ENCODE data around the gene ALDH1B1.
"Not testable (repeated sequence)": the region's sequence is repeated elsewhere in the genome, so short reads cannot be mapped to it uniquely, and the experiment has no call there.

Gene ALDH1B1

DNA sequence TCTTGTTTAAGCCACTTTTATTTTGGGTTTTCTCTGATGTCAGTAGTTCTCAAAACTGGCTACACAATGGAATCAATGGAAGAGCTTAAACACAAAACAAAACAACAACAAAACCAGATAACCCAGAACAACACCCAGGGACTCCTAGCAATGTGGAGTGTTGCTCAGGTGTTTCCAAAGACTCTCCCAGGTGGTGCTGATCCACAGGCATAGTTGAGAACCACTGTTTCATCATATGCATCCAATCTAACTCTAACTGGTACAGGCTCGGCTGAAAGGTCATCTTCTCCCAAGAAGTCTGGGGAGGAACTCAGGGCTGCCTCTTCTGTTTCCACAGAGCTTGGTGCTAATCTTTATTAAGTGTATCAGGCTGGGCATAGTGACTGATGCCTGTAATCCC, 5.4 kb upstream of the ALDH1B1 start:
- H3K27ac Mint-ChIP-seq = no peak overlapping the region
- peaks cover 5% of the 10 kb centered on the region for H3K9me3 Mint-ChIP-seq
- peaks cover 28% of the 10 kb centered on the region for H3K27me3 Mint-ChIP-seq (ENCODE audit: low read depth)
- H3K36me3 Mint-ChIP-seq (ENCODE audit: low read depth) = no peaks in the 10 kb centered on the region
- no peak for DNase-seq (ENCODE audit: low spot score)
- peaks cover 2% of the 10 kb centered on the region for H3K4me1 Mint-ChIP-seq (ENCODE audit: low read depth)
- no peak overlapping the region for H3K4me3 Mint-ChIP-seq

- Mint-ChIP-seq H3K4me1 (ENCODE audit: low read depth) (peaks cover 4% of the 10 kb centered on the region), H3K27me3 (ENCODE audit: low read depth) (peaks cover 30% of the 10 kb centered on the region), H3K4me3 (no peak overlapping the region), H3K27ac (no peak overlapping the region), H3K36me3 (ENCODE audit: low read depth) (no peaks in the 10 kb centered on the region), H3K9me3 (peaks cover 5% of the 10 kb centered on the region)
- no peak for DNase-seq (ENCODE audit: low spot score)
Measured at GRCh38 chr9:38387751-38388150, 4.8 kb upstream of the ALDH1B1 start.

- H3K4me3 Mint-ChIP-seq = no peak overlapping the region
- no peak overlapping the region for H3K27ac Mint-ChIP-seq
- H3K36me3 Mint-ChIP-seq (ENCODE audit: low read depth) = no peaks in the 10 kb centered on the region
- no peak for DNase-seq (ENCODE audit: low spot score)
- H3K27me3 Mint-ChIP-seq (ENCODE audit: low read depth) = peaks cover 30% of the 10 kb centered on the region
- H3K4me1 Mint-ChIP-seq (ENCODE audit: low read depth) = peaks cover 11% of the 10 kb centered on the region
- peaks cover 5% of the 10 kb centered on the region for H3K9me3 Mint-ChIP-seq
Measured at GRCh38 chr9:38388283-38389223, 3.9 kb upstream of the ALDH1B1 start.

- Mint-ChIP-seq H3K4me3 (no peak overlapping the region), H3K27ac (no peak overlapping the region), H3K36me3 (ENCODE audit: low read depth) (no peaks in the 10 kb centered on the region), H3K27me3 (ENCODE audit: low read depth) (peaks cover 30% of the 10 kb centered on the region), H3K4me1 (ENCODE audit: low read depth) (peaks cover 15% of the 10 kb centered on the region), H3K9me3 (peaks cover 5% of the 10 kb centered on the region)
- DNase-seq (ENCODE audit: low spot score) = no peak
Measured at GRCh38 chr9:38389313-38389712, 3.2 kb upstream of the ALDH1B1 start.

DNA sequence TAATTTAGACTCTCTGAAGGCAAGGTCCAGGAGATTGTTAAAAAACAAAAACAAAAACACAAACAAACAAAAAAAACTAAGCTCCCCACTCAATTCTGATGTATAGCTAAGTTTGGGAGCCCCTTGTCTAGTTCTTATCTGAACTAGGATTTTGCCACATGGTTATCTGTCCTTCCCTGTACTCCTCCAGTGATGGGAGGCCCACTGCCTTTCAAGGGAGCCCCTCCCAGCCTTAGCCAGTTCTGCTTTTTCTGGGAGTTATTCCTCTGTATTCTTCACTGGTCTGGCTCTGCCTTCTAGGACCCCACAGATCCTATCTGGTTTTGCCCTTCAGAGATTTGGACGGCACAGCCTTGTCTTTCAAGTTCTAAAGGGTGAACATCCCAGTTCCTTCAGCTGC, 2.1 kb upstream of the ALDH1B1 start:
- Mint-ChIP-seq H3K9me3 (no peaks in the 10 kb centered on the region), H3K27me3 (ENCODE audit: low read depth) (peaks cover 30% of the 10 kb centered on the region), H3K27ac (no peak overlapping the region), H3K4me1 (ENCODE audit: low read depth) (peaks cover 18% of the 10 kb centered on the region), H3K4me3 (no peak overlapping the region), H3K36me3 (ENCODE audit: low read depth) (no peaks in the 10 kb centered on the region)
- no peak for DNase-seq (ENCODE audit: low spot score)

GRCh38 chr9:38390851-38391250, 1.7 kb upstream of the ALDH1B1 start:
- no peak overlapping the region for H3K27ac Mint-ChIP-seq
- H3K36me3 Mint-ChIP-seq (ENCODE audit: low read depth) = no peaks in the 10 kb centered on the region
- peaks cover 27% of the 10 kb centered on the region for H3K27me3 Mint-ChIP-seq (ENCODE audit: low read depth)
- peaks cover 18% of the 10 kb centered on the region for H3K4me1 Mint-ChIP-seq (ENCODE audit: low read depth)
- no peak for DNase-seq (ENCODE audit: low spot score)
- H3K4me3 Mint-ChIP-seq = no peak overlapping the region
- H3K9me3 Mint-ChIP-seq = no peaks in the 10 kb centered on the region

- Mint-ChIP-seq H3K36me3 (ENCODE audit: low read depth) (peaks cover 2% of the 10 kb centered on the region), H3K4me1 (ENCODE audit: low read depth) (peaks cover 18% of the 10 kb centered on the region), H3K4me3 (peak overlapping the region; percentile 95), H3K9me3 (no peaks in the 10 kb centered on the region), H3K27ac (no peak overlapping the region), H3K27me3 (ENCODE audit: low read depth) (peaks cover 27% of the 10 kb centered on the region)
- DNase-seq (ENCODE audit: low spot score) = no peak
Measured at GRCh38 chr9:38391278-38392118, 1.0 kb upstream of the ALDH1B1 start.

DNA sequence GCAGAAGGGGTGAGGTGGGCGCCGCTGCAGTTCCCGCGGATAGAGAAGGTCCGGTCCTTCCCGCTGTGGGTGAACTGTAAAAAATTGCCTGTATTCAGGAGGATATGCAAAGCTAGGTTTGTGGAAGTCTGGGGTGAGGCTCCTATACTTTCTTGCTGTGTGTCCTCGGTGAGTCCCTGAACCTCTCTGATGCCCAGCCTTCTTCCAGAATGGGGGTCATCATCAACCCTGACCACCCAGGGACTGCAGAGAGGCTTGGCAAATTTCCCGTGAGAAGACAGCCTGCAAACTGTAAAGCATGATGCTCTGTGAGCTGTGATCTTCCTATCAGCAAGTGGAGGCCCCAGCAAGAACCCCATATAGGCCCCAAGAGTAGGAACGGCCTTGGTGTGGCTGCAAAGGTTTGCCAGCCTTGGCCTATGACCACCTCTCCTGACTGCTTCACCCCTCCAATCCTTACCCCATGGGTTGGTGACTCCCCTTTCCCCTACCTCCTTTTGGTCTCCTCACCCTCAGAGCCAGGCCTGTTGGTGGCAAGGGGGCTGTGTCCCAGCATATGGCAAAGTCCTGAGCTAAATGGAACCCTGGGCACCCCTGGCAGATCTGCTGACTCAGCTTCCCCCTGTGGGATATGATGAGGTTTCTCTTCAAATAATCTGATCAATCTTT, 760 bp downstream of the ALDH1B1 start:
- Mint-ChIP-seq H3K27ac (peak overlapping the region; percentile 88), H3K4me3 (peak overlapping the region; percentile 95), H3K27me3 (ENCODE audit: low read depth) (peaks cover 22% of the 10 kb centered on the region), H3K4me1 (ENCODE audit: low read depth) (peaks cover 18% of the 10 kb centered on the region), H3K36me3 (ENCODE audit: low read depth) (peaks cover 11% of the 10 kb centered on the region), H3K9me3 (no peaks in the 10 kb centered on the region)
- DNase-seq (ENCODE audit: low spot score) = no peak

- Mint-ChIP-seq H3K27me3 (ENCODE audit: low read depth) (peaks cover 20% of the 10 kb centered on the region), H3K4me1 (ENCODE audit: low read depth) (peaks cover 18% of the 10 kb centered on the region), H3K27ac (no peak overlapping the region), H3K36me3 (ENCODE audit: low read depth) (peaks cover 17% of the 10 kb centered on the region), H3K9me3 (no peaks in the 10 kb centered on the region), H3K4me3 (peak overlapping the region; percentile 95)
- DNase-seq (ENCODE audit: low spot score) = no peak
Measured at GRCh38 chr9:38394416-38394815, 1.9 kb downstream of the ALDH1B1 start.

GRCh38 chr9:38395653-38396370, 3.3 kb downstream of the ALDH1B1 start:
- Mint-ChIP-seq H3K27me3 (ENCODE audit: low read depth) (peaks cover 12% of the 10 kb centered on the region), H3K4me3 (no peak overlapping the region), H3K36me3 (ENCODE audit: low read depth) (peaks cover 17% of the 10 kb centered on the region), H3K27ac (no peak overlapping the region), H3K4me1 (ENCODE audit: low read depth) (peaks cover 18% of the 10 kb centered on the region), H3K9me3 (no peaks in the 10 kb centered on the region)
- no peak for DNase-seq (ENCODE audit: low spot score)

- Mint-ChIP-seq H3K36me3 (ENCODE audit: low read depth) (peaks cover 17% of the 10 kb centered on the region), H3K27ac (no peak overlapping the region), H3K4me1 (ENCODE audit: low read depth) (peaks cover 18% of the 10 kb centered on the region), H3K27me3 (ENCODE audit: low read depth) (peaks cover 7% of the 10 kb centered on the region), H3K9me3 (no peaks in the 10 kb centered on the region), H3K4me3 (no peak overlapping the region)
- no peak for DNase-seq (ENCODE audit: low spot score)
Measured at GRCh38 chr9:38396371-38396671, 3.8 kb downstream of the ALDH1B1 start.

- DNase-seq (ENCODE audit: low spot score); H3K27ac Mint-ChIP-seq; H3K4me1 Mint-ChIP-seq (ENCODE audit: low read depth); H3K4me3 Mint-ChIP-seq; H3K27me3 Mint-ChIP-seq (ENCODE audit: low read depth); H3K9me3 Mint-ChIP-seq: not testable (repeated sequence)
- peaks cover 17% of the 10 kb centered on the region for H3K36me3 Mint-ChIP-seq (ENCODE audit: low read depth)
Measured at GRCh38 chr9:38399191-38399590, 6.7 kb downstream of the ALDH1B1 start.

GRCh38 chr9:38401994-38402393, 9.5 kb downstream of the ALDH1B1 start:
- H3K36me3 Mint-ChIP-seq (ENCODE audit: low read depth) = peaks cover 12% of the 10 kb centered on the region
- peaks cover 8% of the 10 kb centered on the region for H3K27me3 Mint-ChIP-seq (ENCODE audit: low read depth)
- DNase-seq (ENCODE audit: low spot score) = no peak
- no peaks in the 10 kb centered on the region for H3K9me3 Mint-ChIP-seq
- no peak overlapping the region for H3K4me3 Mint-ChIP-seq
- H3K4me1 Mint-ChIP-seq (ENCODE audit: low read depth) = no peaks in the 10 kb centered on the region
- no peak overlapping the region for H3K27ac Mint-ChIP-seq
